ENCODE data around the gene TREH.

TREH gene

DNA sequence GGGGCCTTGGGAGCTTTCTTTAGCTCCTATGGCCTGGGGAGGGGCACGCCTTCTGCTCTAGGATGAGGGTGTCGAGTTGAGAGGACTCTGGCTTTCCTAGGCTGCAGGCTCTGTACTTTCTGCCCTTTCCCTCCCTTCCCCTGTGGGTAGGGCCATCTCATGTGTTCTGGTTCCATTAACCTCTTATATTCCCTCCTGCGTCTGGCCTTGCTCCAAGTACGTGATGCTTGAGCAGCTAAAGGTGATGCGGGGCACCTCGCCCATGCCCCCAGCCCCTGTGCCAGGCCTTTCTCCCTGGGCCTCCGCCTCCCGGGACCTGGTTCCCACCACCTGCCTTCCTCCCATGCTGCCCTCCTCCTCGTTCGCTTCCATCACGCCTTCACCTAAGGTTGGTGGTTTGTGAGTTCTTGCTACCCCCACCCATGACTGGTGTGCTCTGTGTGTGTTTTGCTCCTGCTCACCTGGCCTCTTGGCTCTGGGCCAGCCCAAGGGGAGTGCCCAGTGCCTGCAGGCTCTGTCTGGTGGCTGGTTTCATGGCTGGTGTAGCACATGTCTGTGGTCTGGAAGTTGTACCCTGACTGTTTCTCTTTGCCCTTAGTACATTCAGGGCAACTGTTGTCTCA is 37.9 kb downstream of the TREH start:
- TF ChIP-seq, protein P1, sequence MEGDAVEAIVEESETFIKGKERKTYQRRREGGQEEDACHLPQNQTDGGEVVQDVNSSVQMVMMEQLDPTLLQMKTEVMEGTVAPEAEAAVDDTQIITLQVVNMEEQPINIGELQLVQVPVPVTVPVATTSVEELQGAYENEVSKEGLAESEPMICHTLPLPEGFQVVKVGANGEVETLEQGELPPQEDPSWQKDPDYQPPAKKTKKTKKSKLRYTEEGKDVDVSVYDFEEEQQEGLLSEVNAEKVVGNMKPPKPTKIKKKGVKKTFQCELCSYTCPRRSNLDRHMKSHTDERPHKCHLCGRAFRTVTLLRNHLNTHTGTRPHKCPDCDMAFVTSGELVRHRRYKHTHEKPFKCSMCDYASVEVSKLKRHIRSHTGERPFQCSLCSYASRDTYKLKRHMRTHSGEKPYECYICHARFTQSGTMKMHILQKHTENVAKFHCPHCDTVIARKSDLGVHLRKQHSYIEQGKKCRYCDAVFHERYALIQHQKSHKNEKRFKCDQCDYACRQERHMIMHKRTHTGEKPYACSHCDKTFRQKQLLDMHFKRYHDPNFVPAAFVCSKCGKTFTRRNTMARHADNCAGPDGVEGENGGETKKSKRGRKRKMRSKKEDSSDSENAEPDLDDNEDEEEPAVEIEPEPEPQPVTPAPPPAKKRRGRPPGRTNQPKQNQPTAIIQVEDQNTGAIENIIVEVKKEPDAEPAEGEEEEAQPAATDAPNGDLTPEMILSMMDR (IDR thresholded peaks at IDR 0.05; ENCODE audit: borderline replicate concordance, insufficient read depth, low read depth, low read length) = no peak
- no peak overlapping the region for H3K4me3 ChIP-seq (ENCODE audit: low read depth, low read length)

DNA sequence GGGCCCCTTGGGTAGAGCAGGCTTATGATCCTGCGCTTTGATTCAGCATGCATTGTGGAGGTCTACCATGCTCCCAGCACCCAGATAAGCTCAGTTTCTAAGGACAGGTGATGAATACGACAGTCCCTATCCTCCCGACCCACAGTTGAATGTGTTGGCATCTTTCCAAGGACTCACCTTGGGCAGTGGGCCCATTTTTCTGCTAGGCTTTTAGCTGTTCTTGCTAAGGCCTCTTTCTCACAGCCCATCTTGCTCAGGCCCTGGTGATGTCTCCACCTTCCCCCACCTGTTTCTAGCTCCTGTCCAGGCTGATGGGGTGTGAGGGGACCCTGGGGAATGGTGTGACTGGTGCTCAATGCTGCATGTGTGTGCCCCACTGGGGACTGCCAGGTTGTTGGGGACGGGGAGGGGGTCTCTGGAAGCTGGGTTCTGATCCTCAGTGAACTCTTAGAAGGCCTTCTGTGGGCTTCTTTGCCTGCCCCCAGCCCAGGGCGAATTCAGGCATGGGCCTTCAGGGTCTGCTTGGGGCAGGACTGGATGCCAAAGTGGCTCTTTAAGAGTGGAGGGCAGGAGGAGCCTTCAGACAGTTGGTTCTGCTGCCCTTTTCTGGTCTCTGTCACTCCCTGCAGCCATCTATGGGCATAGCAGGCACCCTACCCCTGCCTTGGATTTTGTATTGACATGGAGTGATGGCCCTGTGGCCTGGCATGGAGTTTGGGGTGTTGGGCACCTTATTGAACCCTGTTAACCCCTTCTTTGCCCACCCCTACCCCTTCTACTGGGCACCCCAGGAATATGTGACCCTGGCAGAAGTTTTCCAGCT is 38.9 kb downstream of the TREH start:
- no peak overlapping the region for H3K4me3 ChIP-seq (ENCODE audit: low read depth, low read length)
- TF ChIP-seq, protein P1 (IDR thresholded peaks at IDR 0.05; ENCODE audit: borderline replicate concordance, insufficient read depth, low read depth, low read length) = no peak

DNA sequence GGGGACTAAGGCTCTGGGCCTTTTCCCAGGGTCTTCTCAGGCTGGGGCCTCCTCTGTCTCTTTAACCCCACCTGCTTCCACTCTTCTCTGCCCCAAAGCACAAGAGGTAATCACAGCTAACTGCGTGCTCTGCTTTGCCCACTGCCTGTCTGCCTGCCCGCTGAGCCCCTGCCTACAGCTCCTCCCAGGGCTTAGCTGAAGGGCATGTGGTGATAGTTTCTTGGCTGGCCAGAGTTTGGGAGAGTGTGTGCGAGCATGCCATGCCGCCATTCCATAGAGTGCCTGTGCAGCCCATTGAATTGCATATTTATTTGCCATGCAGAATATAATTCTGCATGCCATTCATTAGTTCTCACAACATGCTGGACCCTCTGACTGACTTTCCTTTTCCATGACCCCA is 39.6 kb downstream of the TREH start:
- H3K4me3 ChIP-seq (ENCODE audit: low read depth, low read length) = no peak overlapping the region
- TF ChIP-seq, protein P1 (IDR thresholded peaks at IDR 0.05; ENCODE audit: borderline replicate concordance, insufficient read depth, low read depth, low read length) = no peak

DNA sequence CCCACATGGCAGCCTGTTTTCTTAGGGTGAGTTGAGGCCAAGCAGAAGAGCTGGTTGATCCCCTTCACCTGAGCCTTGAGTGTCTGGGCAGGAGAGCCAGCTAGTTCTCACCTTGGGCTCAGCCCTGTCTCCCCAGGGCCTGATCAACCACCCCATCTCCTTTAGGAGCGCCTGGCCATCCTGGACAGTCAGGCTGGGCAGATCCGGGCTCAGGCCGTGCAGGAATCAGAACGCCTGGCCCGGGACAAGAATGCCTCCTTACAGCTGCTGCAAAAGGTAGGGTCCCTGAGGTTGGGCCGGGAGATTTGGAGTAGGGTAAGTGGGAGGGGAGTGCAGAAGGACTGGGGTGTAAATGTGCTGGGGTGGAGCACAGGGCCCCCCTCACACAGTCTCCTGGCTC is 40.7 kb downstream of the TREH start:
- TF ChIP-seq, protein P1 (IDR thresholded peaks at IDR 0.05; ENCODE audit: borderline replicate concordance, insufficient read depth, low read depth, low read length) = no peak
- H3K4me3 ChIP-seq (ENCODE audit: low read depth, low read length) = no peak overlapping the region

DNA sequence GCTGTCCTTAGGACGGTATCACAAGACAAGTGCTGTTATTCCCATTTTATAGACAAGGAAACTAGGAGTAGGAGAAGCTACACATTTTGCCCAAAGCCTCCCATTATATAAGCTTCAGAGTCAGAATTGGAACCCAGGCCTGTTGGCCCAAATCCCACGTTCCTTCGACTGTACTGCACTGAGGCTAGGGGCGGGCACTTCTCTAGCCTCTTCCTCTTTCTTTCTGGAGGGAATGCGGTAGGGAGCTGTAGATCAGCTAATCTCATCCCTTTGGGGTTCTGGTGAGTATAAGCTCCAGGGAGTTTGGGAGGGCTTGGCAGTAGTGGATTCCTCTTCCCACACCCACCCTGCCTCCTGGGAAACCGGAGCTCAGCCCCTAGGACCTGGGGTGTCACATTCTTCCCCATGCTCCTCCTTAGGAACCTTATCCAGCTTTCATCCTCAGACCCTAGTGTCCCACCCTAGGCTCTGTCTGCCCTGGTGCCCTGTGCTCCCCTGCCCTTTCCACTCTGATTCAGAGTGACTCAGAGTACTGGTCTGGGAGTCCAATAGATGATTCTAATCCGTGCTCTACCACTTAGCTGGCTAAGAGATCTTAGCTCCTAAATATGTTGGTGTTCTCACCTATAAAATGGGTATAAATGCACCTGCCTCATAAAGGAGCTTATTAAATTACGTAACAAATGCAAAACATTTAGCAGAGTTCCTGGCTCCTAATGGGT is 42.7 kb downstream of the TREH start:
- H3K4me3 ChIP-seq (ENCODE audit: low read depth, low read length) = no peak overlapping the region
- TF ChIP-seq, protein P1 (IDR thresholded peaks at IDR 0.05; ENCODE audit: borderline replicate concordance, insufficient read depth, low read depth, low read length) = no peak

DNA sequence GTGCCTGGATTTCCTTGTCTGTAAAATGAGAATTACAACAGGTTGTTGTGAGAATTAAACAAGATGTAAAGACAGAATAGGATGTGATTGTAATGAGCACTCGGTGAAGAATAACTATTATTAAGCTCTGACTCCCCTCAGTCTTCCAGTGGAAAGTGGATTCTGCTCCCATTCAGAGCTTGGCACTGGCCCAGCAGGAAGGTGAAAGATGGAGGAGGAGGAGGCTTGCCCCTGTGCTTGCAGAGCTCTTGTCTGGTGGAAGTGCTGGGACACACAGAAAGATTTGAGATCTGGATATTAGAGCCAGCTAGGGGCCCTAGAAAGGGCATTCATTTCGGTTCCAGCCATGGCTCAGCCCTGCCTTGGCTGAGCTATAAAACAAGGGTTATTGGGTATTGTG is 43.8 kb downstream of the TREH start:
- H3K4me3 ChIP-seq (ENCODE audit: low read depth, low read length) = no peak overlapping the region
- TF ChIP-seq, protein P1 (IDR thresholded peaks at IDR 0.05; ENCODE audit: borderline replicate concordance, insufficient read depth, low read depth, low read length) = no peak
